Measurements from ENCODE around the gene GRID2IP. TPM values are rescaled to one million over a fixed set of nuclear protein-coding genes. Genes with fewer than 3 reads are reported as not detected.

Gene GRID2IP
- total and polyA plus RNA-seq, 2 of the 13 experiments (the other 11 are each of a cell fraction or from before 2014, with no cell fraction given): 0.03 TPM; not detected in 1

- peak; percentile 68; the same call in 1 of the 2 replicates for TF ChIP-seq E2F5 (CRISPR knock-in tag; conservative IDR thresholded peaks at IDR 0.05)
- TF ChIP-seq ZBTB49 (CRISPR knock-in tag; IDR thresholded peaks at IDR 0.05; ENCODE audit: borderline replicate concordance): no peak
- peak; percentile 71; the same call in 1 of the 2 replicates for TF ChIP-seq E2F1 (CRISPR knock-in tag; IDR thresholded peaks at IDR 0.05)
- peak; percentile 38 for TF ChIP-seq MED8 (CRISPR knock-in tag; IDR thresholded peaks at IDR 0.05; ENCODE audit: insufficient replicate concordance)
- TF ChIP-seq HDAC2 (CRISPR knock-in tag; IDR thresholded peaks at IDR 0.05): peak; percentile 58; the same call in 1 of the 2 replicates
- no peak for TF ChIP-seq POLR2AphosphoS2 (IDR thresholded peaks at IDR 0.05; ENCODE audit: low read depth, low read length)
- TF ChIP-seq ZNF44 (CRISPR knock-in tag; IDR thresholded peaks at IDR 0.05): no peak
- no peak; the same call in 1 of the 2 replicates for TF ChIP-seq HMG20B (CRISPR knock-in tag; conservative IDR thresholded peaks at IDR 0.05)
- no peak for TF ChIP-seq ZNF446 (CRISPR knock-in tag; IDR thresholded peaks at IDR 0.05)
- peak; percentile 72; the same call in 1 of the 2 replicates for TF ChIP-seq ZFP82 (CRISPR knock-in tag; IDR thresholded peaks at IDR 0.05; ENCODE audit: borderline replicate concordance)
- TF ChIP-seq KDM5B (CRISPR knock-in tag; IDR thresholded peaks at IDR 0.05; ENCODE audit: borderline replicate concordance): peak; percentile 63; the same call in 1 of the 2 replicates
- TF ChIP-seq TRIM24 (CRISPR knock-in tag; IDR thresholded peaks at IDR 0.05): no peak
- no peak for TF ChIP-seq TP53 (CRISPR knock-in tag; conservative IDR thresholded peaks at IDR 0.05)
- TF ChIP-seq NFIB (CRISPR knock-in tag; IDR thresholded peaks at IDR 0.05; ENCODE audit: borderline replicate concordance): no peak
- TF ChIP-seq NFRKB (IDR thresholded peaks at IDR 0.05): no peak
- no peak for TF ChIP-seq MEIS1 (CRISPR knock-in tag; IDR thresholded peaks at IDR 0.05; ENCODE audit: borderline replicate concordance)
- TF ChIP-seq CC2D1A (CRISPR knock-in tag; IDR thresholded peaks at IDR 0.05): no peak
- TF ChIP-seq ZNF619 (CRISPR knock-in tag; IDR thresholded peaks at IDR 0.05): no peak
- no peak for TF ChIP-seq ZNF512 (CRISPR knock-in tag; IDR thresholded peaks at IDR 0.05)
- peak; percentile 38; the same call in 1 of the 2 replicates for TF ChIP-seq ZNF777 (CRISPR knock-in tag; IDR thresholded peaks at IDR 0.05)
- TF ChIP-seq ZNF788 (CRISPR knock-in tag; IDR thresholded peaks at IDR 0.05; ENCODE audit: borderline replicate concordance): peak; percentile 85
- TF ChIP-seq TEAD3 (CRISPR knock-in tag; optimal IDR thresholded peaks at IDR 0.05; ENCODE audit: borderline replicate concordance): no peak
- TF ChIP-seq ZNF720 (CRISPR knock-in tag; IDR thresholded peaks at IDR 0.05): no peak
- TF ChIP-seq TAF1 (CRISPR knock-in tag; IDR thresholded peaks at IDR 0.05): peak; percentile 93
- peak; percentile 83; the same call in 1 of the 2 replicates for TF ChIP-seq CBX5 (CRISPR knock-in tag; IDR thresholded peaks at IDR 0.05; ENCODE audit: borderline replicate concordance)
- TF ChIP-seq PAX8 (CRISPR knock-in tag; IDR thresholded peaks at IDR 0.05; ENCODE audit: borderline replicate concordance): no peak; the same call in 1 of the 2 replicates
These were observed 26.3 kb upstream of the GRID2IP start, which contains the start of gene ZDHHC4 (continued) for GRCh38 chr7:6577369-6578113.
